Measurements from ENCODE around the gene CCDC170. TPM values are rescaled to one million over a fixed set of nuclear protein-coding genes. Genes with fewer than 3 reads are reported as not detected.

The CCDC170 gene
- total RNA-seq, 2 experiments from 2014 or later = not detected

DNA sequence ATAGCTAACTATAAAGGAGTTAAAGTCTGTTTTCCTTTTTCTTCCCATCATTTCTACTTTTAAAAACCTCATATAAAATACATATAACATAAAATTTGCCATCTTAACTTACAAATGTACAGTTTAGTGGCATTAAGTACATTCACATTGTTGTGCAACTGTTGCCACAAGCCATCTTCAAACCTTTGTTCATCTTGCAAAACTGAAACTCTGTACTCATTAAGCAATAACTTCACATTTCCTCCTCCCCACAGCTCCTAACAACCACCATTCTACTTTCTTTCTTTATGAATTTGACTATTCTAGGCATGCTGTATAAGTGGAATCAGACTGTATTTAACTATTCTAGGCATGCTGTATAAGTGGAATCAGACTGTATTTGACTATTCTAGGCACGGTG, 4.5 kb downstream of the CCDC170 start:
- H3K9me3 ChIP-seq (ENCODE audit: control insufficient read depth in 1 of 2, insufficient read depth in 1 of 2, low read length in 2 of 2) = no peaks in the 10 kb centered on the region
- H3K27me3 ChIP-seq (ENCODE audit: control insufficient read depth in 1 of 2, insufficient read depth in 2 of 2, low read length in 2 of 2) = peaks cover 9 to 35% of the 10 kb centered on the region in 2 experiments
- no peaks in the 10 kb centered on the region for H3K9me3 Mint-ChIP-seq
- intact Hi-C loops (cut with DNase I, micrococcal nuclease) = no loop called here
- peaks cover 44% of the 10 kb centered on the region for H3K27me3 Mint-ChIP-seq
- H3K4me1 Mint-ChIP-seq (ENCODE audit: low read depth) = peaks cover 14% of the 10 kb centered on the region
- H3K27ac ChIP-seq (ENCODE audit: low read depth in 1 of 2, low read length in 2 of 2) = no peak overlapping the region
- H3K4me3 Mint-ChIP-seq = no peak overlapping the region
- DNase-seq (peak in 2 of 14 experiments; percentile 26 to 27), ATAC-seq (ENCODE audit: poor library complexity) (no peak)
- H3K36me3 Mint-ChIP-seq (ENCODE audit: low read depth) = no peaks in the 10 kb centered on the region
- no peak overlapping the region for H3K4me3 ChIP-seq (ENCODE audit: low read length)
- TF ChIP-seq, protein P1, sequence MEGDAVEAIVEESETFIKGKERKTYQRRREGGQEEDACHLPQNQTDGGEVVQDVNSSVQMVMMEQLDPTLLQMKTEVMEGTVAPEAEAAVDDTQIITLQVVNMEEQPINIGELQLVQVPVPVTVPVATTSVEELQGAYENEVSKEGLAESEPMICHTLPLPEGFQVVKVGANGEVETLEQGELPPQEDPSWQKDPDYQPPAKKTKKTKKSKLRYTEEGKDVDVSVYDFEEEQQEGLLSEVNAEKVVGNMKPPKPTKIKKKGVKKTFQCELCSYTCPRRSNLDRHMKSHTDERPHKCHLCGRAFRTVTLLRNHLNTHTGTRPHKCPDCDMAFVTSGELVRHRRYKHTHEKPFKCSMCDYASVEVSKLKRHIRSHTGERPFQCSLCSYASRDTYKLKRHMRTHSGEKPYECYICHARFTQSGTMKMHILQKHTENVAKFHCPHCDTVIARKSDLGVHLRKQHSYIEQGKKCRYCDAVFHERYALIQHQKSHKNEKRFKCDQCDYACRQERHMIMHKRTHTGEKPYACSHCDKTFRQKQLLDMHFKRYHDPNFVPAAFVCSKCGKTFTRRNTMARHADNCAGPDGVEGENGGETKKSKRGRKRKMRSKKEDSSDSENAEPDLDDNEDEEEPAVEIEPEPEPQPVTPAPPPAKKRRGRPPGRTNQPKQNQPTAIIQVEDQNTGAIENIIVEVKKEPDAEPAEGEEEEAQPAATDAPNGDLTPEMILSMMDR (IDR thresholded peaks at IDR 0.05) = no peak
- no peak overlapping the region for H3K27ac Mint-ChIP-seq
- POLR2A ChIA-PET = no interaction called here
- CTCF ChIA-PET = no interaction called here
- peaks cover 14% of the 10 kb centered on the region for H3K4me1 ChIP-seq (ENCODE audit: insufficient read depth, low read length)
- no peaks in the 10 kb centered on the region for H3K36me3 ChIP-seq (ENCODE audit: insufficient read depth, low read length)

GRCh38 chr6:151499551-151499950, 5.7 kb downstream of the CCDC170 start:
- peaks cover 0 to 23% of the 10 kb centered on the region in 2 experiments for H3K27me3 ChIP-seq (ENCODE audit: control insufficient read depth in 1 of 2, insufficient read depth in 2 of 2, low read length in 2 of 2)
- H3K36me3 ChIP-seq (ENCODE audit: insufficient read depth, low read length) = no peaks in the 10 kb centered on the region
- no peak overlapping the region for H3K4me3 ChIP-seq (ENCODE audit: low read length)
- Mint-ChIP-seq H3K4me3 (no peak overlapping the region), H3K27me3 (peaks cover 37% of the 10 kb centered on the region), H3K36me3 (ENCODE audit: low read depth) (no peaks in the 10 kb centered on the region), H3K27ac (no peak overlapping the region), H3K9me3 (no peaks in the 10 kb centered on the region), H3K4me1 (ENCODE audit: low read depth) (peaks cover 8% of the 10 kb centered on the region)
- DNase-seq (no peak), ATAC-seq (ENCODE audit: poor library complexity) (no peak)
- intact Hi-C loops (cut with DNase I, micrococcal nuclease) = no loop called here
- CTCF ChIA-PET = no interaction called here
- H3K9me3 ChIP-seq (ENCODE audit: control insufficient read depth in 1 of 2, insufficient read depth in 1 of 2, low read length in 2 of 2) = no peaks in the 10 kb centered on the region
- TF ChIP-seq, protein P1 (IDR thresholded peaks at IDR 0.05) = no peak
- peaks cover 3% of the 10 kb centered on the region for H3K4me1 ChIP-seq (ENCODE audit: insufficient read depth, low read length)
- POLR2A ChIA-PET = no interaction called here
- H3K27ac ChIP-seq (ENCODE audit: low read depth in 1 of 2, low read length in 2 of 2) = no peak overlapping the region

- H3K9me3 Mint-ChIP-seq = no peaks in the 10 kb centered on the region
Measured at GRCh38 chr6:151501511-151502136, 7.8 kb downstream of the CCDC170 start.

More at GRCh38 chr6:151501511-151502136, 7.8 kb downstream of the CCDC170 start:
- POLR2A ChIA-PET = no interaction called here
- Mint-ChIP-seq H3K4me3 (no peak overlapping the region), H3K36me3 (ENCODE audit: low read depth) (no peaks in the 10 kb centered on the region), H3K4me1 (ENCODE audit: low read depth) (no peaks in the 10 kb centered on the region), H3K27ac (no peak overlapping the region), H3K27me3 (peaks cover 16% of the 10 kb centered on the region)
- Histone ChIP-seq H3K4me1 (ENCODE audit: insufficient read depth, low read length) (no peaks in the 10 kb centered on the region), H3K27ac (ENCODE audit: low read depth in 1 of 2, low read length in 2 of 2) (no peak overlapping the region), H3K9me3 (ENCODE audit: control insufficient read depth in 1 of 2, insufficient read depth in 1 of 2, low read length in 2 of 2) (no peaks in the 10 kb centered on the region), H3K36me3 (ENCODE audit: insufficient read depth, low read length) (no peaks in the 10 kb centered on the region), H3K27me3 (ENCODE audit: control insufficient read depth in 1 of 2, insufficient read depth in 2 of 2, low read length in 2 of 2) (peaks cover 0 to 2% of the 10 kb centered on the region in 2 experiments), H3K4me3 (ENCODE audit: low read length) (no peak overlapping the region)
- no peak for DNase-seq
- CTCF ChIA-PET = no interaction called here
- no peak for ATAC-seq (ENCODE audit: poor library complexity)
- intact Hi-C loops (cut with DNase I, micrococcal nuclease) = loop anchor here in 1 of 2 experiments (10.0 kb wide), 1 partner anchor 563 kb away; no protein-coding TSS in a partner anchor
- TF ChIP-seq, protein P1 (IDR thresholded peaks at IDR 0.05) = no peak
